ENCODE results near the gene CORO1C.

Gene CORO1C

GRCh38 chr12:108598553-108599250 lies 132.6 kb downstream of the CORO1C start:
- DNase-seq (ENCODE audit: low read depth in 2 of 2), result no peak
- TF ChIP-seq CTCF (IDR thresholded peaks at IDR 0.05; ENCODE audit: low read depth, low read length), result no peak
- no peak overlapping the region for H3K4me3 ChIP-seq (replicated peaks in 1 of 2; ENCODE audit: low read depth in 2 of 2, low read length in 2 of 2)

GRCh38 chr12:108597559-108598471 lies 133.5 kb downstream of the CORO1C start, which contains the start of gene TMEM119:
TMEM119 (minus strand) TSS chr12:108598084; CDS start chr12:108592383, 5,701 bp downstream.
- DNase-seq (ENCODE audit: low read depth in 2 of 2), result peak in 1 of 2 donors; percentile 70
- H3K4me3 ChIP-seq (replicated peaks in 1 of 2; ENCODE audit: low read depth in 2 of 2, low read length in 2 of 2), result peak within 1 kb of the TSS in 1 of 2 donors; percentile 45
- no peak for TF ChIP-seq CTCF (IDR thresholded peaks at IDR 0.05; ENCODE audit: low read depth, low read length)

- DNase-seq (ENCODE audit: low read depth in 2 of 2), result no peak
- TF ChIP-seq CTCF (IDR thresholded peaks at IDR 0.05; ENCODE audit: low read depth, low read length), result no peak
- peak overlapping the region in 1 of 2 donors; percentile 45 for H3K4me3 ChIP-seq (replicated peaks in 1 of 2; ENCODE audit: low read depth in 2 of 2, low read length in 2 of 2)
Measured at GRCh38 chr12:108596854-108597558, 134.3 kb downstream of the CORO1C start.

- peak overlapping the region in 1 of 2 donors; percentile 32 for H3K4me3 ChIP-seq (replicated peaks in 1 of 2; ENCODE audit: low read depth in 2 of 2, low read length in 2 of 2)
- TF ChIP-seq CTCF (IDR thresholded peaks at IDR 0.05; ENCODE audit: low read depth, low read length), result no peak
- DNase-seq (ENCODE audit: low read depth in 2 of 2), result no peak
Measured at GRCh38 chr12:108595711-108596647, 135.3 kb downstream of the CORO1C start.
